GM19463 (cell line): Measurements from ENCODE around the gene ADCYAP1R1.
A peak's percentile ranks its signal among the peaks of the same experiment; 100 is the strongest.

Source experiments
- ATAC-seq: cut with Tn5 transposase; IDR thresholded peaks from one replicate; pipeline ENCODE4 v1.9.1; 2021; ENCODE audit warnings: mild to moderate bottlenecking, moderate library complexity; ENCODE audit not compliant: unreplicated experiment

The ADCYAP1R1 gene

DNA sequence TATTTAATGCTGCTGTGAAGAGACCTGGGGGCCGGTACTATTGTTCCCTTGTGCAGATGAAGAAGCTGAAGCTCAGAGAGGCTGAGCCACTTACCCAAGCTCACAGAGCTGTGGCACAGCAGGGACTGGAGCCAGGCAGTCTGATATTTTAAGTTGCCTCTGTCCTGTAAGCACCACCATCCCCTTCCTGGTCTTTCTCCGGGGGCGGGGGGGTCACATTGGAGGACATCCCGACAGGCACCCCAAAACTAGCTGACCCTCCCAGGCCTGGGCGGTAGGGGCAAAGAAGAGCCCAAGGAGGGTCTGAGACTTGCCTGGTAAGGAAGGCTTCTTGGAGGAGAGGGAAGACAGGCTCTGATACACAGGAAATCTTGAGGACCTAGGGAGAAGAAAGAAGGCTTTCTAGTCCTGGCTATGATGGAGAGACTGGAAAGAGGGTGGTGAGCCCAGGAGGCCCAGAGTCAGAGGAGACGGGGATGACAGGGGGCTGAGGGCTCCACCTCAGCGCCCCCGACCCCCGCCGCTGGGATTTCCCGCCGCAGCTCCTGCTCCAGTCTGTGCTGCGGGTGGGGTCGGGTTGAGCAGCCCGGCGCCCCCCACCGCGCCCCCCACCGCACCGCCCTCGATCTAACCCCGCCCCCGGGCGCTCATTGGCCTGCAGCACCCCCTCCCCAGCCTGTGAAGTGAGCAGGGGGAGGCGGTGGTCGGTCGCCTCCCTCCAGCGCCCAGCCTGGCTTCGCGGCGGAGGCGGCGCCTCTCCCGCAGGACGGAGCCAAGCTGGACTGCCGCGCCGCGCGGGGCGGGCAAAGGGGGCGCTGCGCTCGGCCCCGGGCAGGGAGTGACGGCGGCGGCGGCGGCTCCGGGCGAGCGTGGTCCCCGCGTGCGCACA lies at the start of gene ADCYAP1R1:
Gene ADCYAP1R1, plus strand, starts transcription at position 711 of the 889 bp plus-strand sequence. CDS start 10,957 bp downstream, outside the sequence.
- no peak for ATAC-seq

DNA sequence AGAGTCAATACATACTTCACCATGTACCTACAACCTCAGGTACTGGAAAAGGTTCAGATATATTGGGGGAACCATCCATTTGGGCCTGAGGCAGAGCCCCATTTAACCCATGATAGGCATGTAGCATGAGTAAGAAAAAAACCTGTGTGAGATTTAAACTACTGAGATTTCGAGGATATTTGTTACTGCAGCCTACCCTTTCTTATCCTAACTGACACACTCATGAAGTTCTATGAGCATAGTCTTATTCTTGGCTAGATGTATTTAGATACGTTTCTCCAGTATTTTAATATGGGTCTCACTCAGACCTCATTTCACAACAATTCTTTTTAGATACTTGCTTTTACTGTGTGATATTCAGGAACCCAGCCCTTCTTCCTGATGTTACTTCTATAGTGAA lies 49.0 kb upstream of the ADCYAP1R1 start:
- no peak for ATAC-seq

DNA sequence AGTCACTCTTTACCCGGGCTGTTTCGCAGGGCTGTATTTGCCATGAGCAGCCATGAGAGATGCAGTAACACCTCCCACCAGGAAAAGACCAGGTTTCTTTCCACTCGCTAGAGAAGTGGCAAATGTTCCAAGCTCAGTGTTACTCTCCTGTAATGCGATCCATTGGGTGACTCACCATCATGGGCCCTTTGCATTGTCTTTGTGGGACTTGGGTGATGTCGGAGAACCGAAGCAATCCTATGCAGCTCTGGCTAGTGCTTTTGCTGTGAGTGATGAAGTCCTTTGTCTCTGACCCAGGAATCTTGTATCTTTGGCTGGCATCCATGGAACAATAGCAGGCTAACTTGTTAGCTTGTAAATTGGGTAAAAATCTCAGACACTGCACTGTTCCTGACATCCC lies 48.4 kb upstream of the ADCYAP1R1 start:
- ATAC-seq = no peak

DNA sequence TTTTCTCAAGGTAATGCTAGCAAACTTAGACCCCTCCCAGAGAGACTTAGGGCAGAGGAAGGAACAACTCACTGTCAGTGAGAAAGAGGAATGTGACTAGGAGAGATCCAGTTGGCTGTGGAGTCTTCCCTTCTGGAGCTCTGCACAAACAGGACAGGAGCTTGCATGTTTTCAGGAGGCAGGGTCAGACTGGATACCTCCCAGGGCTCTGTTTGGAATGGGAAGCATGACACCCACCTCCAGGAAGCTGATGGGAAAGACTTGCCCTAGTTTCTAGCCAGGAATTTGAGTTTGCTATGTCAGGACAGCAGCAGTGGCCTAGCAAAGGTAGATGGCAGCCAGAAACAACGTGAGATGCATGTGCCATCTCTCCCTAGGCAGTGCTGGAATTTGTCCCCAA lies 47.7 kb upstream of the ADCYAP1R1 start:
- no peak for ATAC-seq

DNA sequence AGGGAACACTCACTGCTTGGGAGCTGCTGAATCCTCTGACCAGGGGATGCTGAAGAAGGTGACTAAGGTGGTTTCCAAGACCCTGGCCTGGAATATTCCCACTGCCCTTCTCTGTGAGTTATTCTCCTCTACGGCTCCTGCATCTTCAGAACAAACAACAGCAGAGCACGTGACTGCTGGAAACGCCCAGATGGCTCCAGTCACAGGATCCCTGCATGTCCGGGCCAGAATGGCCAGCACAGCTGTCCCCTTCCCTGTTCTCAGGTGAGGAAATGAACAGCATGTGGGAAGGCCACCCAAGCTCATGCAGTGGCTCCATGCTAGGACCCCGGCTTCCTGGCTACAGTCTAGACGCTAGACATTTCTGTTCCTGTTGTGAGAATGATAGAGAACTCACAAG lies 45.3 kb upstream of the ADCYAP1R1 start:
- ATAC-seq = no peak

DNA sequence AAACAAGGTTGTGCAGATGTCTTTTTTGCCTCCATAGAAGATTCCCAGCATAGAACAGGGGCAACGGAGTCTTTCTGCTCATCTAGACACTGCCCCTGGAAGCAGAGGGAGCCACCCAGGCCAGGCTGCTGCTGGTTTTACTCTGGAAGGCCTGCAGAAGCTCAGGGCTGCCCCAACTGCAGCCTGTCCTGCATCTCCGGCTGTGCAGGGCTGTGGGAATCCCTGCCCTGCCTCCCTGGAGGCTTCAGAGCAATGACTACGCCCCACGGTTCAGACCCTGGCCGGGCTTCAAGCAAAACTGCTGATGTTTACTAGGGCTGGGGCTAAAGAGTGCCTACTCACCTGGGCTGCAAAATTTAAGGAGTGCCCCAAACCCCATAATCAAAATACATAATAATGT lies 44.5 kb upstream of the ADCYAP1R1 start:
- no peak for ATAC-seq

DNA sequence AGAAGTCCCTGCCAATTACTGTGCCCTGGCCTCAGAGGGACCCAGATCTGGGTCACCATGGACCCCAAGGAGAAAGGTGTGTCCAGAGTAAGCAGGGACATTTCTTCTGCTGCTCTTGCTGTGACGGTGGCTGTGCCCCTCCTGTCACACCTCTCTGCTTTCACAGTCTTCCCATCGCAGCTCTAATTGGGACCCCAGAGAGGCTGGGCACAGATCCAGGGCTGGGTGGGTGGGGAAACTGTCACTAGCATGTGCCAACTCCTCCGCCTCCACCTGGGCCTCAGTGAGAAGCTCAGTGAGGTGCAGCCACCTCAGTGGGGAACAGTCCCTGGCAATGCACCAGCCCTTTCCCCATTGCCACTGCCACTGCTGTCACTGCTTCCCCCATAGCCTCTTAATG lies 37.3 kb upstream of the ADCYAP1R1 start:
- no peak for ATAC-seq

DNA sequence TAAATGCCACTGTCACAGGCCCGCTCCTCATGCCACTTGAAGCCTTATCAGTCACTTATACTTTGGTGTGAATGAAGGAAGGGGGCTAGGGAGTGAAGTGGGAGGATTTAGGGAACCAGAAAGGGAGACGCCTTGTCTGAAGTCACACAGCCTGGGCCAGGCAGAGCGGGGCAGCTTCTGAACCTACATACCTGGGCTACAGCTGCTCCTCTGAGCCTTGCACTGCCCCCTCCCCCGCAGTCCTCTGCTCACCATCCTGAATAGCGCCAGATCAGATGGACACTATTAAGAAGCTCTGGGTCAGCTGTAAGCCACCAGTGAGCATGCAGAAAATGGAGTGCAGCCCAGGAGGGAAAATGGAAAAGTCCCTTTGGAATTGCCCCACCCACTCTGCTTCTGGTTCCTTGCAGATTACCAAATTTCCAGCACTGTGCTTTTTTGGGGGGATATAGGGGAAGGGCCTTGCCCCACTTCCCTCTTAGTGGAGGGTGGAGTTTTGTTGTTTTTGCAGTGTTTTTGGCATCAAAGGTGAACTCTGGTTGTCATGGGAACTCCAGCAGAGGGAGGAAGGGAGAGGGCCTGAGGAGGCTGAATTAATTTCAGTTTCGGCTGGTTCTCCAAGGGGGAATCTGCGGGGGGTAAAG lies 35.0 kb upstream of the ADCYAP1R1 start:
- no peak for ATAC-seq

DNA sequence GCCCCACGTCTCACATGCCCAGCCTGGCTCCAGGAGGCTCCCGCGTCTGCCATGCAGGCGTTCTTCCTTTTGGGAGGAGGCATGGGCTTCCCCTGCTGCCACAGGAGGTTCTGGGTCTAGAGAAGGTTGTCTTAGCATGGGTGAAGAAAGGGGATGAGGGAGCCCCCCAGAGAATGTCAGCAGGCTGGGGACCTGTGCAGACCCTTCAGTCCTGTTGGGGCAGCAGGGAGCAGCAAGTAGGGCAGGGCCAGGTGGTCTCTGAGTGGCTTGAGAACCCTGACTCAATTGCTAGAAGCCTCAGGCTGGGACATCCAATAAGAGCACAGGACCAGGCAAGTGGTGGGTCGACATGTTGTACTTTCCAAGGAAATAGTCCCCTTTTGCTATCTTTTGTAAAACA lies 34.4 kb upstream of the ADCYAP1R1 start:
- no peak for ATAC-seq

DNA sequence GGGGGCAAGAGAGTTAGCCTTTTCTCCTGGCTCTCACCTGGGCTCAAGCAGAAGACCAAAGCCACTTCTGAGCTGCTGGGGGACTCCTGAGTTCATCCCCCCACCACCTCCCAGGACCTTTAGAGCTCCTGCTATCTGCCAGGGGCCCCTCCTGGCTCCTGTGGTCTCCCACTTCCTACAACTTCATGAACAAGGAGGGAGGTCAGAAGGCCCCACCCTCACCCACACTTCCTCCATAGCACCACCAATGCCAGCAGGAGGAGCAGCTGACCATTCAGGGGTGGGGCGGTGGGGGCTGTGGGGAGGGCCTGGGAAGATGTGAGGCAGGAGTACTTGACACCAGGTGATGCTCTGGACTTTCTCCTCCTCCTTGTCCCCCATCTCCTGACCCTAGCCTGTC lies 32.6 kb upstream of the ADCYAP1R1 start:
- ATAC-seq = no peak

DNA sequence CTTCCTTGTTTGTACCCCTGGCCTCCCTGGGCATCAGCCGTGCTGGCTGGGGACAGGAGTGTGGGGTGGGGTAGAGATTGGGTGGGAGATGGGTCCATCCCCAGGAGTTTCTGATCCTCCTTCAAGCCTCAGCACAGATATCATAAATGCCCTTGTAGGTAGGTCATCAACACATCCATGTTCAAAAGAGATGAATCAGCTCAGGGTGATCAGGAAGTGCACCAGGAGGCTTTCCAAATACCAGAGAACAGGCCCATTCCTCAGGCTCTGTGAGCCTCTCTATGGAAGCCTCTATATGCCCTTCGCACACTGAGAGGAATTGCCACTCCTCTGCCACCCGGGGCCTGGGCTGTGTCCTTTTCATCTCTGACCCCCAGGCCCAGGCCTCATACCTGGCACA lies 31.9 kb upstream of the ADCYAP1R1 start:
- ATAC-seq = no peak

DNA sequence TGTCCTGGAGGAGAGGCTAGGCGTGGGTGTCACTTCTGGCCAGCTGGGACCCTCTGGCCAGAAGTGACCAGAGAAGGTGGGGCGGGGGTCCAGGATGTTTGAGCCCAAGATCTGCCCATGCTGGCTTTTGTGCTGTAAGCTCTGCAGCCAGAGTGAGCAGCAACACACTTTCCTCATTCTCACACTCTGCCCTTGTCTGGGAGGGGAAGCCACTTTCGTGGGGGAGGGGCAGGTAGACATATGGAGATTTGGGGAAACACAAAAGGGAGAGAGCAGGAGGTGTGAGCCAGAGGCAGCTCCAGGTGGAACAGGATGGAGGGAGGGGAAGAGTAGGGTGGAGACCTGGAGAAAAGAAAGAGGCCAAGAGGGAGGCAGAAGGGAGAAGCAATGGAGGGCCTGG lies 31.5 kb upstream of the ADCYAP1R1 start:
- no peak for ATAC-seq

DNA sequence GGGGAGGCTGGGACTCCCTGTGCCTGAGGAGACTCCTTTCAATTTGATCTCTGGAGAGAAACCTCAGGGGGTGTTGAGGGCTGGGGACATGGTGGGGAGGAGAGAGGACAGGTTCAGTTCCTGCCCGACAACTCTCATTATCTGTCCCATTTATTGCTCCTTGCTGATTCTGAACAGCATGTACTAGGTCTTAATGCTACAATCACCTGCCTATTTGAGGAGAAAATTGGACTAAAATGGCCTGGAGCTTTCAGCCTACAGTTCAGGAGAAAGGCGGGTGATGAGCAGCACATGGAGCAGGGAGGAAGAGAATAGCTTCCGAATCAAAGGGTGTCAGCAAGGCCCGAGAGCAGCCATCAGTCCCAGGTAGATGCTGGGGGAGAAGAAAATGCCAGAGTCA lies 30.0 kb upstream of the ADCYAP1R1 start:
- no peak for ATAC-seq

DNA sequence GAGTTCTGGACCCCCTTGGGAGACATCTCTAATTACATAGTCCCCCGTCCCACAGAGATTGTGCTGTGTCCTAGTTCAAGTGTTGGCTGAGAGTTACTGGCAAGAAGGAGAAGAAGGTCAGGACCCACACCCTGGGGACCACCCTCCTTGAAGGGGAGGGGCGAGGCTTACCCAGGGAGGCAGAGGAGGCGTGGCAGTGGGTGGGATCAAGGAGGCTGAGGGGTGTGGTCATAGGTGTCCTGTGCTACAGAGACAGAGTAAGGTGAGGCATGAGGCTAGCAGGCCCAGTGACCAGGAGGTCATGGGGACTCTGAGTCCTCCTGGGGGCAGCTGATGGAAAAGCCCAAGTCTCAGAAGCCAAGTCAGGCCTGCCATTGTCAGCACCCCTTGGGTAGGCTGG lies 29.4 kb upstream of the ADCYAP1R1 start:
- no peak for ATAC-seq

DNA sequence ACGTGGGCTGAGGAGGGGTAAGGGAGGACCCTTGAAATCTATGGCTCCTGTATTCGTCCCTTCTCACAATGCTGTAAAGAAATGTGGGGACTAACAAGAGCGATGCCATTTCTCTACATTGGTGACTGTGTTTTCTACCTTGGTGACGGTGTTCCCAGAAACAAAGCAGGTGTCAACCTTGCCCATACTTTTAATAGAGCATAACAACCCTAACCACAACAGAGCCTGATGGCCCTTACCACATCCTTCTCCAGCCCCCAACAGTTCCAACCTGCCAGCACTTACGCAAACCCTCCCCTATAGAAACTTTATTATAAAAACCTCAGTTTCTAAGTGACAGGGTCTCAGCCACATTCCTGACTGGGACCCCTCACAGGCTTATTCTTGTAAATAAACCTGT lies 28.2 kb upstream of the ADCYAP1R1 start:
- ATAC-seq = no peak

DNA sequence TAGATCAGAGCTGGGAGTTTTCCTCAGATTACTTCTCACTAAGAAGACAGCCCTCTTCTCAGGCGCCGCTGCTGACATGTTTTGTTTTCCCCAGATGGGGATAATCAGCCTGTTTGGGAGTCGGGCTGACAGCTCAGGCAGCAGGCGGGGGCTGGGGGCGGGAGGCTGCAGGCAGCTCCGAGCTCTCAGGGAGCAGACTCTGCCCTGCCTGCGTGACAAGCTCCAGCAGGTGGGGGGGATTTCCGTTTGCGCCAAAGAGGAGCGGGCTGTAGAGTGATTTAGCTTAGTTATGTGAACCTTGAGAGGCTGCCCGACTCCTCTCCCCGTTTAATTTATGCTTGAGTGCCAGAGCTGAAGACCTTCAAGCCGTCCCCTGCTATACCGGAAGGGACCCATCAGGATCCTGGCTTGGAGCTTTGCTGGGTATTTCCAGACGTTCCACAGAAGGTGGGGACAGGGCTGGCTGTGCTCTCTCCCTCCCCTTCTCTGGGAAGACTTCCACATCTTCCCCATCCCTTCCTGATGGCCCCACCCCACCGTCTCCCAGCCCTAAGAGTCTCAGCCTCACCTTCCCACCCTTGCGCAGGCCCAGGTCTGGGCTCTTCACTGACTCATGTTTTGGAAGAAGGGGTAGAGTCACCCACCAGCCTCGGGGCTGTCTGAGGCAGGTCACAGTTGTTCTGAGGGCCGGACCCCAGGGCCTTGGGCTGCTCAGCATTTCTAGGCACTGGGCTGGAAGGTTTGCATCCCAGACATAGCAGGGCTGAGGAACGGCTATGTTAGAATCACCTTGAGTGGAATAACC lies 24.7 kb upstream of the ADCYAP1R1 start:
- peak; percentile 72 for ATAC-seq

DNA sequence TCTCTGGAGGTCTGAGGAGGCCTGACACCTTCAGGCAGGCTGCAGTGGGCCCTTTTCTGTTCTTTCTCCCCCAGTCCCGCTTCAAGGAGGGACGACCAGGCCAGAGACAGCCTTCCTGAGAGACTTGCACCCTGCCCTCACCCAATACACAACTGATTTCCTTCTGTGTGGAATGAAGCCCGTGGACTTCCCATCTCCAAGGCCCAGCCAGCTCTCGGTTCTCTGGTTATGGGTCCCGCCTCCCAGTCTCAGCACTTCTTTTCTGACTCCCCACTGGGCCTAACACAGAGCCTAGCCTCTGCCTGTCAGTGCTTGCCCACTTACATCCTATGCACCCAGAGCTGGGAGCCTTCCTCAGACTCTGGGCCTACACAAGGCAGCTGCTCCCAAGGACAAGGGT lies 24.1 kb upstream of the ADCYAP1R1 start:
- ATAC-seq = no peak

DNA sequence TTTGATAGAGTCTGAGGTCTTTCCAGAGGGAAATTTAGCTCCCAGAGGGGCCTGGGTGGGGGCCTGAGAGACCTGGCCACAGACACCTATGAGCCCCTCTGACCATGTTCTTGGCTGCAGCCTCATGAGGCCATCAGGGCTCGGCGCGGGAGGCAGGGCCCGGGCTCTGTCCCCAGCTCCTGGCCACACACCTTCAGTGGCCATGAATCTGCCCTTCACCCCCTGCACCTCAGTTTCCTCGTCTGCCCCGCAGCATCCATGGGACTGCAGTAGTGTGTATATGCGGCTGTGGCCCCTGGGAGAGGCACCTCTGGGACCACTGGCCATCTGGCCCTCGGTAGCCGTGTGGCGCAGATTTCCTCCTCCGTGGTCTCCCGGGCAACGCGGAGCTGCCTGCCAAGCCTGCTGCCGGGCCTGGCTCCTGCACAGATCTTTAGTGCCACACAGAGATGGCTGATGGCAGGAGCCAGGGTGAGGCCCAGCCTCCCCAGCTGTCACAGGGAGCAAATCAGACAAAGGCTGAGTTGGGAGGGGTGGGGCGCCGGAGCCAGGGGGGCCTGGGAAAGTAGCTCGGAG lies 23.6 kb upstream of the ADCYAP1R1 start:
- ATAC-seq = no peak

DNA sequence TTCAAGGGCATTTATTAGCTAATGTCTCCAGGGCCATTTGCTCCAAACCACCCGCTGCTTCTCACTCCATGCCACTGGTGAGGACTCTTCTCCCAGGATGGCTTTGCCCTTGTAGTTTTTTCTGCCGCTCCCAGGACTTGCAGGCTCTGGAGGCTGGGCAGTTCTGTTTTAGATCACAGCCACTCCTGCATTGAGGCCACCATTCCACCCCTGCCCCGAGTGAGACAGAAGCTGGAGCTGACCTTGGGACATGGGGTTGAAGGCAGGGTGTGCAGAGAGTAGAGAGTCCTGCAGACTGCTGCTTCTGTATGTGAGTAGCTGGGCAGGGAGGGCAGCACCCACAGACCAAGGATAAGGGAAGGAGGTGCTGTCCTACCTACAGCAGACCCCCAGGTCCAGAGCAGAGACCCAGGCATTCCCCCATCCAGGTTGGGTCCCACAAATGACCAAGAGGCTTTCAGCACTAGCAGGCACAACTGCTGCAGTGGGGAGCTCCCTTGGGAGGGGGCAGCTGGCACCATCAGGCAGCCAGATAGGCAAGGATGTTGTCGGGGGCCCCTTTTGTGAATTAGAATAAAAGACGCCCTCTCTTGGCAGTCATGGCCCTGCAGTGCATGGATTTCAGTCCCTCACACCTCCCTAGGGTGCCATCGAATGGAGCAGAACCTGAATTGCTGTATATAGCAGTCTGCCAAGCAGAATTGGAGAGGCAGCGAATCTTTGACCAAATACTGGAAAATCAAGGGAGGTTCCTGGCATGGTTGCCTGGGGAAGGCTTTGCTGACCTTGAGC lies 22.7 kb upstream of the ADCYAP1R1 start:
- no peak for ATAC-seq

DNA sequence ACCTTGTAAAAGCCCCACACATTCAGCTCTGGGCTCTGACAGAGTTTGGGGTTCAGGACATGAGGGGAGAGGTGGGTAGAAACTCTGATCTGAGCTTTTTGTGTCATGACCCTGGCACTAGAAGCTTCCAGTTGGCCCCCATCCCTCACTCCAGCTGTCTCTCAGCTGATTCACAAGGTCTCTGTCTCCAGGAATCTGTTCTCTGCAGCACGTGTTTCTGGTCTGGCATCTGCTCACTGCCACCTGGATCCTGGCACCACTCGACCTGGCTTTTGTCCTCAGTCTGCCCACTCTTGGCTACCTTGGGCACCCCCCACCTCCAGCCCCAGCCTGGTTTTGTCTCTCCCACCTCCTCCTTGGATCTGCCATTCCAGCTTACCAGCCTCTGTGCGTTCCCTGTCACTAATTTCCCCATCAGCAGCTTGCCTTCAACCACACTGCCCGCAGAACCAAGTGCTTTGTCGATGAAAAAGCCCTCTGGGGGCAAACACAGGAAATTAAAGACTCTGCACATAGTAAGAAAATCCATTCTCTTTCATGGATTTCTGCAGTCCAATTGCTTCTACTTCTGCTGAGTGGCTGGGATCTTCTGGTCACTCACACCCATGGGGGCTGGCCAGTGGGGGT lies 18.3 kb upstream of the ADCYAP1R1 start:
- ATAC-seq = no peak
